WERI-Rb-1 (cell line): Measurements from ENCODE around the gene SPRR1A.

ENCODE experiments used
- DNase-seq: peaks from one replicate; pipeline ENCODE4 v3.0.0-alpha.2; 2020
- H3K27ac ChIP-seq: fragments of 250-450 bp; sonication (Bioruptor Pico); 2 replicates; pipeline ENCODE4 v1.5.1; 2020; ENCODE audit warnings: mild to moderate bottlenecking, moderate library complexity
- H3K27me3 ChIP-seq: fragments of 250-450 bp; sonication (Bioruptor Pico); 2 replicates; pipeline ENCODE4 v1.5.1; 2021; ENCODE audit warnings: mild to moderate bottlenecking, low read depth, moderate library complexity; ENCODE audit not compliant: insufficient read depth, severe bottlenecking
- H3K36me3 ChIP-seq: fragments of 250-450 bp; sonication (Bioruptor Pico); 2 replicates; pipeline ENCODE4 v1.5.1; 2020; ENCODE audit warnings: mild to moderate bottlenecking, moderate library complexity
- H3K4me3 ChIP-seq: 2 replicates; pipeline ENCODE4 v1.5.1; 2011; ENCODE audit warnings: low read depth, mild to moderate bottlenecking, control low read depth, low read length
- H3K9me3 ChIP-seq: fragments of 250-450 bp; sonication (Bioruptor Pico); 2 replicates; pipeline ENCODE4 v1.5.1; 2021; ENCODE audit warnings: mild to moderate bottlenecking, moderate library complexity; ENCODE audit not compliant: severe bottlenecking
- TF ChIP-seq, protein P1 (sequence below): IDR thresholded peaks from 2 replicates; pipeline ENCODE4 v1.5.1; 2011; ENCODE audit warnings: low read depth, mild to moderate bottlenecking, control low read depth, inconsistent platforms, low read length

SPRR1A gene

DNA sequence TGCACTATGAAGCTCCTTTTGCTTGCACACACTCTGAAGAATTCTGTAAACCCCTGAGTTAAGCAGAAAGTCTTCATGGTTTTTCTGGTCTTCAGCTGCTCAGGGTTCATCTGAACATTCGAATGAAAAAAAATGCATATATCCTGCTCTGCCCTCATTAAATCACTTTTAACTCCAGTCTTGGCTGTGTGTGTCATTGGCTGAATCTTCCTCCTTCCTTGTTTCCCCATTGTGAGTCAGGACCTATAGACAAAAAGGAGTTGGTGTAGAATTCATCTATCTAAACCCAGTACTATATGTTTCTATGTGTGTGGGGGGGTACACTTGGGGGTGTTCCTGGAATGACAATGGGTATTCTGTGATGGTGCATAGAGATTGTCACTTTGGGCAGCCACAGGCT lies 40.5 kb downstream of the SPRR1A start:
- H3K9me3 ChIP-seq = peaks cover 15% of the 10 kb centered on the region
- no peaks in the 10 kb centered on the region for H3K36me3 ChIP-seq
- no peak overlapping the region for H3K4me3 ChIP-seq
- no peaks in the 10 kb centered on the region for H3K27me3 ChIP-seq
- DNase-seq = peak; percentile 2
- no peak overlapping the region for H3K27ac ChIP-seq
- TF ChIP-seq, protein P1, sequence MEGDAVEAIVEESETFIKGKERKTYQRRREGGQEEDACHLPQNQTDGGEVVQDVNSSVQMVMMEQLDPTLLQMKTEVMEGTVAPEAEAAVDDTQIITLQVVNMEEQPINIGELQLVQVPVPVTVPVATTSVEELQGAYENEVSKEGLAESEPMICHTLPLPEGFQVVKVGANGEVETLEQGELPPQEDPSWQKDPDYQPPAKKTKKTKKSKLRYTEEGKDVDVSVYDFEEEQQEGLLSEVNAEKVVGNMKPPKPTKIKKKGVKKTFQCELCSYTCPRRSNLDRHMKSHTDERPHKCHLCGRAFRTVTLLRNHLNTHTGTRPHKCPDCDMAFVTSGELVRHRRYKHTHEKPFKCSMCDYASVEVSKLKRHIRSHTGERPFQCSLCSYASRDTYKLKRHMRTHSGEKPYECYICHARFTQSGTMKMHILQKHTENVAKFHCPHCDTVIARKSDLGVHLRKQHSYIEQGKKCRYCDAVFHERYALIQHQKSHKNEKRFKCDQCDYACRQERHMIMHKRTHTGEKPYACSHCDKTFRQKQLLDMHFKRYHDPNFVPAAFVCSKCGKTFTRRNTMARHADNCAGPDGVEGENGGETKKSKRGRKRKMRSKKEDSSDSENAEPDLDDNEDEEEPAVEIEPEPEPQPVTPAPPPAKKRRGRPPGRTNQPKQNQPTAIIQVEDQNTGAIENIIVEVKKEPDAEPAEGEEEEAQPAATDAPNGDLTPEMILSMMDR = no peak

DNA sequence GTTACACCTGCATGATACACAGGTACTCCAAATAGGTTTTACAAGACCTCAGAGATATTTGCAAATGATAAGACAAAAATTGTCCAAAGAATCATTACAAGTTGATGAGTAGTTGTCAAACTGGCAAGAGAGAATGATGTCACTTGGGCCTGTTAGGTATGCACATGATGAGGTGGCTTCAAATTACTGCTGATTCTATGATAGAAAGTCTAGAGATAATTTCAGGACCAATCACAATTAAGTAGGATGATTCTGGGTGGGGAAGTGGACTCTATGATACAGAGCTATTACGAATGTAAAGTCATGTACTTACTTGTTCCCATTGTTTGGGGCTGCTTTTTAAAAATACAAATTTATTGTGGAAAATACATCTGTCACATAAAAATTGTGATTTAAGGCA lies 41.9 kb downstream of the SPRR1A start:
- Histone ChIP-seq H3K4me3 (no peak overlapping the region), H3K27me3 (no peaks in the 10 kb centered on the region), H3K27ac (no peak overlapping the region), H3K9me3 (peaks cover 11% of the 10 kb centered on the region), H3K36me3 (no peaks in the 10 kb centered on the region)
- no peak for DNase-seq
- TF ChIP-seq, protein P1 = no peak

GRCh38 chr1:153028766-153029165 lies 44.9 kb downstream of the SPRR1A start:
- TF ChIP-seq, protein P1 = no peak
- H3K4me3 ChIP-seq = no peak overlapping the region
- no peaks in the 10 kb centered on the region for H3K27me3 ChIP-seq
- peak overlapping the region; percentile 86 for H3K27ac ChIP-seq
- peak; percentile 90 for DNase-seq
- peaks cover 8% of the 10 kb centered on the region for H3K9me3 ChIP-seq
- no peaks in the 10 kb centered on the region for H3K36me3 ChIP-seq

DNA sequence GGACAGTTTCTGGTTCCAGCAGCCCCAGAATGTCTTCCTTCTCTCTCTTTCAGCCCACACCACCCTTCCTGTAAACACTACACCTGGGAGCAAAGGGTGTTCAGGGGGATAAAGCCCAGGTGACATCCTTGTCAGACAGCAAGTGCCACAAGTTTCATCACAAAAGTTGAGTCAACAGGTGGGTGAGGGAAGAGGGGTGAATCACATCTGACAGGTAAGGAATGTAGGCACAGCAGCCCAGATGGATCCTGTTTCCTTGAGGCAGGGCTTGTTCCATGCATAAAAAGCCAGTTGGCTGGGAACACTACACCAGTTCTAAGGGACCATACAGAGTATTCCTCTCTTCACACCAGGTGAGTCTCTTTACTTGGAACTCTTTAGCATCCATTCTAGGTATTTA lies 47.0 kb downstream of the SPRR1A start, which contains the start of gene SPRR1B:
Gene SPRR1B, plus strand, starts transcription at position 309 of the 400 bp plus-strand sequence. CDS start 1,143 bp downstream, outside the sequence.
- H3K36me3 ChIP-seq = no peaks in the 10 kb centered on the region
- no peak for DNase-seq
- TF ChIP-seq, protein P1 = no peak
- peaks cover 8% of the 10 kb centered on the region for H3K9me3 ChIP-seq
- H3K27me3 ChIP-seq = no peaks in the 10 kb centered on the region
- peak within 1 kb of the TSS; percentile 86 for H3K27ac ChIP-seq
- no peak within 1 kb of the TSS for H3K4me3 ChIP-seq

DNA sequence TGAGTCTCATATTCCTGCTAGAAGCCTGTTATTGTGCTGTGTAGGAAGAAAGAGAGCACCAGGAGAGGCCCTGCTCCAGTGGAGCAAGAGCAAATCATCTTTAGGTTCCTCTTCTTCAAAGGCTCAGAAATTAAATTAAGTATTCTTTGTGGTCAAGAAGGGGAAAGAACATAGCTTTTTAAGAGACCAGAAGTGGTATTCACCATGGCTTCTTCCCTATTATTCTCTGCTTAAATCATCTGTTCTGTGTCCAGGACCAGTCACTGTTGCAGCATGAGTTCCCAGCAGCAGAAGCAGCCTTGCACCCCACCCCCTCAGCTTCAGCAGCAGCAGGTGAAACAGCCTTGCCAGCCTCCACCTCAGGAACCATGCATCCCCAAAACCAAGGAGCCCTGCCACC lies 48.2 kb downstream of the SPRR1A start:
- TF ChIP-seq, protein P1 = no peak
- Histone ChIP-seq H3K36me3 (no peaks in the 10 kb centered on the region), H3K4me3 (no peak overlapping the region), H3K27ac (no peak overlapping the region), H3K27me3 (no peaks in the 10 kb centered on the region), H3K9me3 (peaks cover 8% of the 10 kb centered on the region)
- no peak for DNase-seq

DNA sequence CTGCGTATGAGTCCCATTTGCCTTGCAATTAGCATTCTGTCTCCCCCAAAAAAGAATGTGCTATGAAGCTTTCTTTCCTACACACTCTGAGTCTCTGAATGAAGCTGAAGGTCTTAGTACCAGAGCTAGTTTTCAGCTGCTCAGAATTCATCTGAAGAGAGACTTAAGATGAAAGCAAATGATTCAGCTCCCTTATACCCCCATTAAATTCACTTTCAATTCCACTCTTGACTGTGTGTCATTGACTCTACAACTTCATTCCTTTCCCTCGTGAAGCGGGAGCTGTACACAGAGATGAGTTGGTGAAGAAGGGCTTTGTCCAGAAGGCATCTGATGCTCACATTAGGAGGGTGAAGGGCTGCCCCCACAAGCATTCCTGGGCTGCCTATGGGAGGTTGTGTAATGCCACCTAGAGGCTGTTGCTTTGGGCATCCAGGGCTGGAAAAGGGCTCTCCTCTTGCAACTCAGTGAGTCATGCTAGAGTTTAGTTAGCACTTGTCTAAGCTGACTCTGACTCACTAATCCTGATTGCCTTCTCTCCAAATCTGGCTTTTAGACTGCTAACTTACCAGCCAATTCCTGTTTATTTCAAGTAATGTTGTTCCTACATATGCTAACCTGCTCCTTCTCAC lies 48.9 kb downstream of the SPRR1A start:
- peak; percentile 97 for DNase-seq
- Histone ChIP-seq H3K36me3 (no peaks in the 10 kb centered on the region), H3K9me3 (peaks cover 8% of the 10 kb centered on the region), H3K4me3 (no peak overlapping the region), H3K27ac (no peak overlapping the region), H3K27me3 (no peaks in the 10 kb centered on the region)
- TF ChIP-seq, protein P1 = peak; percentile 97
